Measurements from ENCODE around the gene RIPK4. TPM values are rescaled to one million over a fixed set of nuclear protein-coding genes. Genes with fewer than 3 reads are reported as not detected.
A peak's percentile ranks its signal among the peaks of the same experiment; 100 is the strongest.

The RIPK4 gene
- total RNA-seq, 1 donor from 2014 or later: 2.9 TPM

DNA sequence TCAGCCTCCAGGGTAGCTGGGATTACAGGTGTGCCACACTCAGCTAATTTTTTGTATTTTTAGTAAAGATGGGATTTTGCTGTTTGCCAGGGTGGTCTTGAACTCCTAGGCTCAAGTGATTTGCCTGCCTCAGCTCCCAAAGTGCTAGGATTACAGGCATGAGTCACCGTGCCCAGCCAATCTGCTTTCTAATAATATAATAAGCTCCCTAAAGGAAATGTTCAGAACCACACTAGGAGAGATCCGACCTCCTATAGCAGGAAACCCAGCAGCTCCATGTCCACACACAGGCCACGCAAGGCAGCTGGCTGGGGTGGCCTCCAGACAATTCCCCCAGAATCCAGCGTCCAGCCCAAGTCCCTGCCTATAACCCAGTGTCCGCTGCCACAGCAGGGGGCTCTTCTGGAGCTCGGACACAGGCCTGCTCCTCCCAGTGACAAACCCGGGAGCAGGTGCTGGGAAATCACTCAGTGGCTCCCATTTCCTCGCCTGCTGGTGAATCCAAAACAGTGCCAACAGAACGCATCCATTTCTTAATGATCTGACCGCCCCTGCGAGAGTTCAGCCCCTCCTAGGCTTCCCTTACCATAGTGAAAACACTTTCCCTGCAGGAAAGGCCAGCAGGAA is 7.5 kb downstream of the RIPK4 start:
- Mint-ChIP-seq H3K9me3 (ENCODE audit: unreplicated experiment) (no peaks in the 10 kb centered on the region), H3K27me3 (ENCODE audit: unreplicated experiment) (peaks cover 9% of the 10 kb centered on the region), H3K27ac (ENCODE audit: unreplicated experiment) (no peak overlapping the region), H3K36me3 (ENCODE audit: unreplicated experiment) (no peaks in the 10 kb centered on the region), H3K4me1 (ENCODE audit: low read depth, unreplicated experiment) (peaks cover 35% of the 10 kb centered on the region), H3K4me3 (ENCODE audit: unreplicated experiment) (no peak overlapping the region)
- DNase-seq: no peak
- TF ChIP-seq CTCF (IDR thresholded peaks at IDR 0.05; ENCODE audit: partially characterized antibody, unreplicated experiment): no peak

- no peaks in the 10 kb centered on the region for H3K36me3 Mint-ChIP-seq (ENCODE audit: unreplicated experiment)
These were observed 8.3 kb downstream of the RIPK4 start for GRCh38 chr21:41758550-41758949.

DNA sequence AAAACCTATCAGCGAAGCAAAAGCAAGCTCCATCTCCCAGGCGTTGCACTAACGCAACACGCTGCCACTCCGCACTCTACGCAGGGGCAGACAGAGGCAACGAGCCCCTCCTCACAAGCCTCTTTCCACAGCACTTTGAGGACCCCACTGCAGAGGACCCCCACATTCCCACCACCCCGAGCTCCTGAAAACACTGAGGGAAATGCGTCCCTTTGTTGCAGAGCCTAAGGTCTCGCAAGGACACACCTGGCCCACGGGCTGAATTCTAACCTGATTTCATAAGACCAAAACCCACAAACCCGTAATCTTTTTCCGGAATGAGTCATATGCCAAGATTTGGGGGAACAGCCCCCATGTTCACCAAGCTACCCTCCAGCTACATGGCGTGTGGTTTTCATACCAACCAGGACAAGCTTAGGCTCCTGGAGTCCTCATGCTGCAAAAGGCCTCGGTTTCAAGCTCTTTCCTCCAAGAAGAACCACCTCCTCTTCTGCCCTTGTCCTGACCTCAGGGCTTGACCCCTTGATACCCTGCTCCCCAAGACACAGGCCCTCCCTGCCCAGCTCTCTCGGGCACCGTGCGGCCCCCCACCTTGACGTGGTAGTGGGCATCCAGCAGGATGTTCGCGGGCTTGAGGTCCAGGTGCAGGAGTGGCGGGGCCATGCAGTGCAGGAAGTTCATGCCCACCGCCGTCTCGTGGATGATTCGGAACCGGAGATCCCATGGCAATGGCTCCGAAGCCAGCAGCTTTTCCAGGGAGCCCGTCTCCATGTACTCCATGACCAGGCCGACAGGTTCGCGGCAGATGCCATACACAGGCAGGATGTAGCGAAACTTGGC is 10.7 kb downstream of the RIPK4 start:
- peaks cover 2% of the 10 kb centered on the region for H3K9me3 Mint-ChIP-seq (ENCODE audit: unreplicated experiment)
- peaks cover 6% of the 10 kb centered on the region for H3K27me3 Mint-ChIP-seq (ENCODE audit: unreplicated experiment)
- no peak overlapping the region for H3K27ac Mint-ChIP-seq (ENCODE audit: unreplicated experiment)
- H3K4me1 Mint-ChIP-seq (ENCODE audit: low read depth, unreplicated experiment): peaks cover 43% of the 10 kb centered on the region
- H3K36me3 Mint-ChIP-seq (ENCODE audit: unreplicated experiment): no peaks in the 10 kb centered on the region
- TF ChIP-seq CTCF (IDR thresholded peaks at IDR 0.05; ENCODE audit: partially characterized antibody, unreplicated experiment): no peak
- DNase-seq: no peak
- H3K4me3 Mint-ChIP-seq (ENCODE audit: unreplicated experiment): no peak overlapping the region

More at GRCh38 chr21:41758550-41758949, 8.3 kb downstream of the RIPK4 start:
- no peak overlapping the region for H3K27ac Mint-ChIP-seq (ENCODE audit: unreplicated experiment)
- peaks cover 9% of the 10 kb centered on the region for H3K27me3 Mint-ChIP-seq (ENCODE audit: unreplicated experiment)
- peaks cover 41% of the 10 kb centered on the region for H3K4me1 Mint-ChIP-seq (ENCODE audit: low read depth, unreplicated experiment)
- no peak for TF ChIP-seq CTCF (IDR thresholded peaks at IDR 0.05; ENCODE audit: partially characterized antibody, unreplicated experiment)
- no peaks in the 10 kb centered on the region for H3K9me3 Mint-ChIP-seq (ENCODE audit: unreplicated experiment)
- DNase-seq: no peak
- H3K4me3 Mint-ChIP-seq (ENCODE audit: unreplicated experiment): no peak overlapping the region

- DNase-seq: no peak
- H3K36me3 Mint-ChIP-seq (ENCODE audit: unreplicated experiment): no peaks in the 10 kb centered on the region
- H3K27ac Mint-ChIP-seq (ENCODE audit: unreplicated experiment): peak overlapping the region; percentile 75
- TF ChIP-seq CTCF (IDR thresholded peaks at IDR 0.05; ENCODE audit: partially characterized antibody, unreplicated experiment): no peak
- H3K27me3 Mint-ChIP-seq (ENCODE audit: unreplicated experiment): peaks cover 6% of the 10 kb centered on the region
- peaks cover 2% of the 10 kb centered on the region for H3K9me3 Mint-ChIP-seq (ENCODE audit: unreplicated experiment)
- peaks cover 41% of the 10 kb centered on the region for H3K4me1 Mint-ChIP-seq (ENCODE audit: low read depth, unreplicated experiment)
- no peak overlapping the region for H3K4me3 Mint-ChIP-seq (ENCODE audit: unreplicated experiment)
These were observed 11.5 kb downstream of the RIPK4 start for GRCh38 chr21:41755258-41755933.

Data from glutamatergic neuron (in vitro differentiated cells).